ENCODE data around the gene NPBWR2.
A peak's percentile ranks its signal among the peaks of the same experiment; 100 is the strongest.
"Not testable (repeated sequence)": the region's sequence is repeated elsewhere in the genome, so short reads cannot be mapped to it uniquely, and the experiment has no call there.

The NPBWR2 gene

DNA sequence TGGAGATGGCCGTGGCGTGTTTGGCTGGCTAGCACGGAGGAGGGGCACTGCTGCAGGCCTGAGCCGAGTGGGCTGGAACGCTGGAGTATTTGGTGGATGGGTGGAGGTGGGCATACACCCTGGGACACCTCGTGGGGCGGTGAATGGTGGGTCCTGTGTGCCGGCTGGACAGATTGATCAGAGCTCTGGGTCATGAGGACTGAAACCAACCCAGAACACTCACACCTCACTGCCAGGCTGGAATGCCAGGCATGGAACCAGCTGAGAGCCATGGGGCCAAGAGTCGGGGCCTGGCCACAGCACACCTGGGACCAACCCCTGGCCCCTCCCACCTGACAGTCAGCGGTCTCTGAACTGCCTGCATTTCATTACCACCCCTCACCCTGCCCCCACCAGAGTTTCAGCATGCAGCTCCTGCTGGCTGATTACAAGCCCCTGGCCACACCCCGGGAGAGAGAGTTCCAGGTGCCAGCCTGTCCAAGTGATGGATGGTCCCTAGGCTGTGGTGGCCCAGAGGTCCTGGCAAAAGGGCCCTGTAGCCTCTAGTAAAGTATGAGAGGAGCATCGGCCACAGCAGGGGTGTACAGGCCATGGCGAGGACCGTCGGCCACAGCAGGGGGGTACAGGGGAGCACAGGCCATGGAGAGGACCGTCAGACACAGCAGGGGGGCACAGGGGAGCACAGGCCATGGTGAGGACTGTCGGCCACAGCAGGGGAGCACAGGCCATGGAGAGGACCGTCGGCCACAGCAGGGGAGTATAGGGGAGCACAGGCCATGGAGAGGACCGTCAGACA lies 3.3 kb downstream of the NPBWR2 start:
- DNase-seq, result peak; percentile 3

DNA sequence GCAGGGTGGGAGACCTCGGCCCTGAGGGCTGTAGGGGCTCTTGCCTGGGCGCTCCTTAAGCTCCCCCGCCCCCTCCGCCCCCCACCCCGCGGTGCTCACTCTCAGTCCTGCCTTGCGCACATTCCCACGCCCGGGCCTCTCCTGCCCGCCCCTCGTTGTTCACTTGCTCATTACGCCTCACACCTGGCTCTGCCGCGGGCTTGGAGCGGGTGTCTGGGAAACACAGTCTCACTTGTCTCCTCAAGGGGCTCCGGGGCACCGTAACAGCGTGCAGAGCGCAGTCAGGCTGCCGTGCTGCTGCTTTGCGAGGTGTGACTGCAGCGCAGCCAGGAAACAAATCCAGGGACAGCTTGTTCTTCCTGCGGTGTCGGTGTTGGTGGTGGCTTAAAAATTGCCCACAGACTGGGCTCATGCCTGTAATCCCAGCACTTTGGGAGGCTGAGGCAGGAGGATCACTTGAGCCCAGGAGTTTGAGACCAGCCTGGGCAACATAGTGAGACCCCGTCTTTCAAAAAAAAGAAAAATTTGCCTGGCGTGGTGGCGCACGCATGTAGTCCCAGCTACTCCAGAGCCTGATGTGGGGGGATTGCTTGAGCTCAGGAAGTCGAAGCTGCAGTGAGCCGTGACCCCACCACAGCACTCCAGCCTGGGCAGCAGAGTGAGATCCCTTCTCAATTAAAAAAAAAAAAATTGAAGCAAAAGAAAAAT lies 4.6 kb downstream of the NPBWR2 start:
- no peak for ATAC-seq
- peak; percentile 11 for DNase-seq

More for the DNA sequence above, 3.3 kb downstream of the NPBWR2 start:
- ATAC-seq, result no peak

DNA sequence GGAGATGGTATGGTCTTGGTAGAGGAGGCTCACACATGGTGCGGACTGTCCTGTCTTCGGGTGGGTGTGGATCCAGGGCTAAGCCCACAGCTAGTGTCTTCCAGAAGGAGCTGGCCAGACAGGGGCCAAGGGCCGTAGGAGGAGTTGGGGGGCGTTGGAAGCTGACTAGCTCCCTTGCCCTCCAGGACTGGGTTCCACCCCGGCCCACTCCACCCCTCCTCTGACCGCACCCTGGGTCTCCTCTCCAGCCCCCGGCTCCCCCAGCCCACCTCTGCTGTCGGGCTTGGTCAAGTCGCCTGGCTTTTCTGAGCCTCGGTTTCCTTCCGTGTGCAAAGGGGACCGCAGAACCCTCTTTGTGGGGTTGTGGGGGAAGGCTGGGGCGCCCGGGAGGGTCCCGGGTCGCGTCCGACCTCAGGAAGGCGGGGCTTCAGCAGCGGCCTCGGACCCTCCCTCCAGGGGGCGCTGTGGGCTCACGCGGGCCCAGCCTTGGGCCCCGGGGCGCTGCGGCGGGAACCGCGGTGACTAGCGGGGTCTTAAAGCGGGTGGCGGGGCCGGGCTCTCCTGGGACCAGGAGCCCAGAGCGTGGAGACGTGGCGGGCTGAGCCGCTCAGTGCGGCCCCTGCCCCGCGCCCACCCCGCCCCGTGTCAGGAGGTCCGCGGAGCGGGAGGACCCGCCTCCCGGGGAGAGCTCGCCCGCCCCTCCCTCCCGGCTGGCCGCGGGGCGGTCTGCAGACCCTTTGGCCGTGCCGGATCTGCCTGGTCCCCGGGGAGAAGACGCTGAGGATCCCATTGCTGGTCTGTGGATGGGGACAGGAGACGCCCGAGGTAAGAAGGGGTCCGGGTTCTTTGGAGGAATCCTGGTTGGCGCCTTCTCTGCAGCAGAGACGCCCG lies 5.4 kb downstream of the NPBWR2 start:
- peak; percentile 87 for DNase-seq
- peak; percentile 82 for ATAC-seq

DNA sequence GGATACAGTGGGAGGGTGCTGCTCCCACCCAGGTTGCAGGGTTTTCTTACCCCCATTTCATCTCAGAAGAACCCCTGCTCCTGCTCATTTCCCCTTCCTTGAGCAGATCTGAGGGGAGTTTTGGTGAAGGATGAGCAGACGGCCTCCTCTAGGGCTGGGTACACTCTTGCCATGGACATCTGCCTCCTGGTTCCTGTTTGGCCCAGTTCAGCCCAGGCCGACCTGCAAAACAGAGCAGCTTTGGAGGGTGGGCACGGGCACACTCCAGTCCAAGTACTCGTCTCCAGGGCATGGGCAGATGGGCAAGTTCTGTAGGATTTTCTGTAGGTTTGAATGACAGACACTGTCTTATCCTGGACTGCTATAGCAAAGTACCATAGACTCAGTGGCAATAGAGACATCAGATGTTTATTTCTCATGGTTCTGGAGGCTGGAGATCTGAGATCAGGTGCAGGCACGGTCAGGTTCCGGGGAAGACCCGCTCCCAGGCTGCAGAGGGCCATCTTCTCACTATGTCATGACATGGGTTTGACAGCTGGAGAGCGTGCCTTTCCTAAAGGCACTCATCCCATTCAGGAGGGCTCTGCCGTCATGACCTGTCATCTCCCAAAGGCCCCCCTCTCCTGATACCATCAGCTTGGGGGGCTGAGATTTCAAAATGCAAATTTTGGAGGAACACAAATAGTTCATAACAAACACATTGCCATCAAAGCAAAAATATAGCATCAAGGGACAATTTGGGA lies 6.2 kb downstream of the NPBWR2 start:
- DNase-seq (peak; percentile 2), ATAC-seq (no peak)

DNA sequence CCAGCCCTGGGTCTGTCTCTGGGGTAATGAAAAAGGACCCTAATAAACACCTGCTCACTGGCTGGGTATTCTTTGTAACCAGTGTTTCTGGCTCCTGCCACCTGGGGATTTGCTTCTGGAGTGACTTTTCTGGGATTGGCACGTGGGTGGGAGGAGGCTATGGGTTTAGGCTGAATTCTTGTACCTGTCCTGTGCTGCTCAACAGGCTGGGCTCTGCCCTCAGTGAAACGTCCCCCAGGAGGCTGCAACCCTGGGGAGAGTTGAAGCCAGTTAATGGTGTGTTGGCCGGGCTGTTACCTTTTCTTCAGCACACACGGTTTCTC lies 6.8 kb downstream of the NPBWR2 start:
- DNase-seq (peak; percentile 2), ATAC-seq (no peak)

GRCh38 chr20:64099880-64100565 lies 7.3 kb downstream of the NPBWR2 start:
- DNase-seq (no peak), ATAC-seq (no peak)

DNA sequence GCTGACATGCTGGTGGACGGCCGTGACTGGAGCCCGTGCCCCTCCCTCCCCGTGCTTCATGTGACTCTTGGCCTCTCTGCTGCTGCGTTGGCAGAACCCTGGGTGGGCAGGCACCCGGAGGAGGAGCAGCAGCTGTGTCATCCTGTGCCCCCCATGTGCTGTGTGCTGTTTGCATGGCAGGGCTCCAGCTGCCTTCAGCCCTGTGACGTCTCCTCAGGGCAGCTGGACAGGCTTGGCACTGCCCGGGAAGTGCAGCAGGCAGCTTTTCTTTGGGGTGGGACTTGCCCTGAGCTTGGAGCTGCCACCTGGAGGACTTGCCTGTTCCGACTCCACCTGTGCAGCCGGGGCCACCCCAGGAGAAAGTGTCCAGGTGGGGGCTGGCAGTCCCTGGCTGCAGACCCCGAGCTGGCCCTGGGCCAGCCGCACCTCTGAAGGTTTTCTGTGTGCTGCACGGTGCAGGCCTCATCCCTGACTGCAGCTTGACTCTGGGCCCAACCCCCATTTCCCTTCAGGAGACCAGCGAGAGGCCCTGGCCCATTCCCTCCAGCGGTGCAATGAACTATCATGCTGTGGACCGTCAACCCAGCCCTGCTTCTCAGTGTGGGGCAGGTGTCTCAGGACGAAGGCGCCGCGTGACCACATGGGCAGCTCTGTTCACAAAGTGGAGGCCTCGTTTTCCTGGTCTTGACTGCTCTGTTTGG lies 8.1 kb downstream of the NPBWR2 start:
- ATAC-seq, result no peak

DNA sequence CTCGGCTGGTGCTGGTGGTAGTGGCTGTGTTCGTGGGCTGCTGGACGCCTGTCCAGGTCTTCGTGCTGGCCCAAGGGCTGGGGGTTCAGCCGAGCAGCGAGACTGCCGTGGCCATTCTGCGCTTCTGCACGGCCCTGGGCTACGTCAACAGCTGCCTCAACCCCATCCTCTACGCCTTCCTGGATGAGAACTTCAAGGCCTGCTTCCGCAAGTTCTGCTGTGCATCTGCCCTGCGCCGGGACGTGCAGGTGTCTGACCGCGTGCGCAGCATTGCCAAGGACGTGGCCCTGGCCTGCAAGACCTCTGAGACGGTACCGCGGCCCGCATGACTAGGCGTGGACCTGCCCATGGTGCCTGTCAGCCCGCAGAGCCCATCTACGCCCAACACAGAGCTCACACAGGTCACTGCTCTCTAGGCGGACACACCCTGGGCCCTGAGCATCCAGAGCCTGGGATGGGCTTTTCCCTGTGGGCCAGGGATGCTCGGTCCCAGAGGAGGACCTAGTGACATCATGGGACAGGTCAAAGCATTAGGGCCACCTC lies 8.8 kb downstream of the NPBWR2 start:
- no peak for ATAC-seq
- no peak for DNase-seq

More for the DNA sequence above, 8.1 kb downstream of the NPBWR2 start:
- no peak for DNase-seq

DNA sequence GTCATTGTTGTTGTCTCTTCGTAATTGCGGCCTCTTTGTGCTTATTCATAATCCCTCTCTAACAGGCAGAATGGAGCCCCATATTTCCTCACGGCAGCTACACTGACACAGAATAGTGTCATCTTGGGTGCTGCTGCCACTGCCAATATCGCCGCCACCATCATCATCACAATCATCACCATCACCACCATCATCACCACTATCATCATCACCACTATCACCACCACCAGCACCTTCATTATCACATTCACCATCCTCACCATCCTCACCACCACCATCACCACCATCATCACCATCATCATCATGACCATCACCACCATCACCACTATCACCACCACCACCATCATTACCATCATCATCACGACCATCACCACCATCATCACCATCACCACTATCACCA lies 10.8 kb downstream of the NPBWR2 start:
- ATAC-seq, result no peak
- no peak for DNase-seq

- ATAC-seq (no peak), DNase-seq (no peak)
These were observed 11.4 kb downstream of the NPBWR2 start for GRCh38 chr20:64095927-64096326.

DNA sequence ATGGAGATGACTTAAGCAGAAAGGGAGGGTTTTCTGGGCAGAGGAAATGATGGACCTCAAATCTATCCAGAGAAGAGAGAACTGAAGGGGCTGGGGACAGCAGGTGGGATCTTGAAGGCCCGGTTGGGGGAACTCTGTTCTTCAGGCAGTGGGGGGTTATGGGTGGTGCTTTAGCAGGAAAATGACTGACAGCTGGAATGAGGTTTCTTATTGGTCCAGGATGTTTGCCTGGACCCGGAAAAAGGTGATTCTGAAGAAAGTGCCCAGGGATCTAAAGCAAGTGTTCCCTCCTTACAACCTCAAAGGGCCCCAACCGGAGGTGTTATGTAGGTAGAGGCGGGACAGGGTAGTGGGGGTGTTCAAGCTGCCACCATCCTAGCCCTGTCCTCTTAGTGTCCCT lies 11.9 kb downstream of the NPBWR2 start:
- no peak for ATAC-seq
- DNase-seq, result no peak

GRCh38 chr20:64093013-64093503 lies 14.3 kb downstream of the NPBWR2 start:
- DNase-seq, result no peak
- no peak for ATAC-seq

DNA sequence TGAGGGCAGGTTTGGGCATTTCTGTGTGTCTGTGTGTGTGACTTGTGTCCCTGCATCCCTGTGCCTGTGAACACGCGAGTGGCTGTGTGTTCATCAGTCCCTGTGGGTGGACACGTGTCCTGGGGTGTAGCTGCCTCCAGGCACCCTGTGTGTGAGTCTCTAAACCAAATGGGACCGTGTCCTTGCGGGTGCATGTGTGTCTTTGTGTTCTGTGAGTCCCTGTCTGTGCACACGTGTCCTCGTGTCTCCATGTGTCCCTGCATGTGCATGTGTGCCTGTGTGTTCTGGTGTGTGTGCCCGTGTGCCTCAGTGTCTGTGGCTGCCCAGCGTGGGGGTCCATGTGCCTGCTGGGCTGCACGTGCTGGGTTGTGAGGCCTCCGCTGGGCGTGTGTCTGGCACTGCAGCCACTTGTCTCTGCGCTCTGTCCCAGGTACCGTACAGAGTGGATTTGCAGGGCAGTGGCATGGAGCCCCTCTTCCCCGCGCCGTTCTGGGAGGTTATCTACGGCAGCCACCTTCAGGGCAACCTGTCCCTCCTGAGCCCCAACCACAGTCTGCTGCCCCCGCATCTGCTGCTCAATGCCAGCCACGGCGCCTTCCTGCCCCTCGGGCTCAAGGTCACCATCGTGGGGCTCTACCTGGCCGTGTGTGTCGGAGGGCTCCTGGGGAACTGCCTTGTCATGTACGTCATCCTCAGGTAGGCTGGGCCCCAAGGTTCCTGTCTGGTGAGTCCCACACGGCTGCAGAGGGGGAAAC lies 14.9 kb downstream of the NPBWR2 start:
- DNase-seq (no peak), ATAC-seq (no peak)

- ATAC-seq (no peak), DNase-seq (no peak)
These were observed 15.6 kb downstream of the NPBWR2 start for GRCh38 chr20:64091770-64092169.

- DNase-seq, result no peak
- ATAC-seq, result no peak
These were observed 16.0 kb downstream of the NPBWR2 start for GRCh38 chr20:64091340-64091739.

- ATAC-seq, result no peak
These were observed 17.2 kb downstream of the NPBWR2 start for GRCh38 chr20:64090165-64090564.

GRCh38 chr20:64088586-64088985 lies 18.8 kb downstream of the NPBWR2 start:
- DNase-seq, result not testable (repeated sequence)

More at GRCh38 chr20:64090165-64090564, 17.2 kb downstream of the NPBWR2 start:
- DNase-seq, result no peak

GRCh38 chr20:64087226-64087825 lies 20.0 kb downstream of the NPBWR2 start:
- ATAC-seq, result not testable (repeated sequence)

More at GRCh38 chr20:64088586-64088985, 18.8 kb downstream of the NPBWR2 start:
- not testable (repeated sequence) for ATAC-seq

GRCh38 chr20:64086801-64087200 lies 20.6 kb downstream of the NPBWR2 start:
- DNase-seq, result no peak
- no peak for ATAC-seq

More at GRCh38 chr20:64087226-64087825, 20.0 kb downstream of the NPBWR2 start:
- DNase-seq, result not testable (repeated sequence)

Measured in stimulated activated naive CD8-positive, alpha-beta T cell treated with anti-CD3 and anti-CD28 coated beads, Interleukin-15, Interleukin-2, amounts not matched to agents 100 U/mL and 50 U/mL, for 24 hours (primary cell).